Endothelial cell of umbilical vein (primary cell): Measurements from ENCODE around the gene ETNK1. TPM values are rescaled to one million over a fixed set of nuclear protein-coding genes. Genes with fewer than 3 reads are reported as not detected.
A peak's percentile ranks its signal among the peaks of the same experiment; 100 is the strongest.

Source experiments
- BruUV-seq: library from RNA; stranded (reverse); fragments of 400-500 nt; replicated peaks from 2 replicates; lab custom pipeline; 2021; lab: Mats Ljungman, UMichigan
- CTCF ChIA-PET: fragments of 300-600, 350-600 bp; sonication (Branson Sonifier 250); formaldehyde crosslinking; loops from one replicate; lab custom pipeline; 2021; ENCODE audit warnings: antibody characterized with exemption, inconsistent platforms; lab: Charles Lee
- POLR2A ChIA-PET: fragments of 300-600, 350-600 bp; sonication (Branson Sonifier 250); formaldehyde crosslinking; loops from one replicate; lab custom pipeline; 2021; ENCODE audit warnings: antibody characterized with exemption, inconsistent platforms; lab: Charles Lee
- DNase-seq: peaks from one replicate; pipeline ENCODE4 v3.0.0-alpha.2; 2011; ENCODE audit warnings: low read depth, low spot score
- FAIRE-seq: peaks from 2 replicates; lab custom pipeline; 2011; peaks lifted over from hg19 to GRCh38; lab: Jason Lieb, UNC
- H2AFZ ChIP-seq: 2 replicates; pipeline ENCODE4 v1.6.0; 2012; ENCODE audit warnings: low read depth, low read length, control low read depth, inconsistent platforms
- H3K27ac ChIP-seq: 2 replicates; pipeline ENCODE4 v1.5.1; 2011; ENCODE audit warnings: low read depth, mild to moderate bottlenecking, control low read depth, low read length, moderate library complexity; ENCODE audit not compliant: insufficient read depth
- H3K27me3 ChIP-seq, 2 experiments: 2 replicates each; pipeline versions ENCODE4 v1.6.0 to v1.6.1; 2011; ENCODE audit warnings: low read length in 2 of 2, mixed read lengths in 1 of 2; ENCODE audit not compliant: control insufficient read depth in 2 of 2, insufficient read depth in 2 of 2
- H3K36me3 ChIP-seq, 2 experiments: 2 replicates in 1 of 2; 3 replicates in 1 of 2; pipeline ENCODE4 v1.5.1; 2011; ENCODE audit warnings: low read length in 2 of 2, mild to moderate bottlenecking in 1 of 2, moderate library complexity in 1 of 2; ENCODE audit not compliant: control insufficient read depth in 2 of 2, insufficient read depth in 2 of 2; ENCODE audit errors: extremely low read depth in 1 of 2
- H3K4me1 ChIP-seq: 3 replicates; pipeline ENCODE4 v1.5.1; 2011; ENCODE audit warnings: mild to moderate bottlenecking, low read length; ENCODE audit not compliant: control insufficient read depth, insufficient read depth; ENCODE audit errors: extremely low read depth
- H3K4me2 ChIP-seq: 2 replicates; pipeline ENCODE4 v1.6.1; 2011; ENCODE audit warnings: low read length, control low read depth, mixed read lengths; ENCODE audit not compliant: insufficient read depth
- H3K4me3 ChIP-seq, 3 experiments: fragments of 200-600 bp in 1 of 3; sonication (generic), shearing (Covaris generic) in 1 of 3; replicated peaks in 1 of 3; 2 replicates each; pipeline ENCODE4 v1.5.1; 2011 to 2016; ENCODE audit warnings: control low read depth in 3 of 3, low read length in 3 of 3, mild to moderate bottlenecking in 2 of 3, inconsistent platforms in 1 of 3, low read depth in 1 of 3, moderate library complexity in 1 of 3; ENCODE audit not compliant: insufficient read depth in 1 of 3
- H3K79me2 ChIP-seq: 2 replicates; pipeline ENCODE4 v1.6.0; 2012; ENCODE audit warnings: low read length, inconsistent platforms; ENCODE audit not compliant: control insufficient read depth, insufficient read depth
- H3K9ac ChIP-seq: replicated peaks from 2 replicates; pipeline ENCODE3; 2011; ENCODE audit warnings: low read length, control low read depth; ENCODE audit not compliant: insufficient read depth; ENCODE audit errors: extremely low read depth
- H3K9me1 ChIP-seq: replicated peaks from 3 replicates; pipeline ENCODE4 v1.6.0; 2011; ENCODE audit warnings: mild to moderate bottlenecking, low read length; ENCODE audit not compliant: control insufficient read depth, insufficient read depth; ENCODE audit errors: extremely low read depth
- H3K9me3 ChIP-seq: replicated peaks from 2 replicates; pipeline ENCODE4 v1.5.1; 2012; ENCODE audit warnings: low read length, inconsistent platforms; ENCODE audit not compliant: control insufficient read depth, insufficient read depth
- H4K20me1 ChIP-seq: replicated peaks from 2 replicates; pipeline ENCODE3; 2011; ENCODE audit warnings: mild to moderate bottlenecking, low read length; ENCODE audit not compliant: control insufficient read depth, insufficient read depth; ENCODE audit errors: extremely low read depth
- EZH2 ChIP-seq: IDR thresholded peaks from 2 replicates; pipeline ENCODE4 v1.6.1; 2012; ENCODE audit warnings: borderline replicate concordance, low read depth, mild to moderate bottlenecking, moderate library complexity, low read length, inconsistent platforms; ENCODE audit not compliant: severe bottlenecking
- FOS ChIP-seq: IDR thresholded peaks from 2 replicates; pipeline ENCODE4 v1.6.1; 2011; ENCODE audit warnings: mild to moderate bottlenecking, low read length, moderate library complexity, borderline replicate concordance; ENCODE audit not compliant: insufficient read depth
- GATA2 ChIP-seq: IDR thresholded peaks from 2 replicates; pipeline ENCODE4 v1.7.0; 2011; ENCODE audit warnings: low read depth, mild to moderate bottlenecking, moderate library complexity, mixed read lengths, low read length; ENCODE audit not compliant: insufficient read length, insufficient read depth
- JUN ChIP-seq: IDR thresholded peaks from 2 replicates; pipeline ENCODE4 v1.6.1; 2011; ENCODE audit warnings: borderline replicate concordance, low read depth; ENCODE audit not compliant: insufficient read length, insufficient read depth
- MYC ChIP-seq: IDR thresholded peaks from one replicate; pipeline ENCODE4 v1.6.1; 2011; ENCODE audit warnings: mild to moderate bottlenecking, low read depth, low read length
- POLR2A ChIP-seq: IDR thresholded peaks from 2 replicates; pipeline ENCODE4 v1.6.1; 2012; ENCODE audit warnings: low read depth, mild to moderate bottlenecking, control low read depth, low read length
- POLR2AphosphoS5 ChIP-seq: IDR thresholded peaks from 2 replicates; pipeline ENCODE4 v1.6.1; 2012; ENCODE audit warnings: low read depth, mild to moderate bottlenecking, control low read depth, low read length, moderate library complexity; ENCODE audit not compliant: insufficient read depth
- dilution Hi-C: fragments of 300-500 bp; cut with MboI; formaldehyde crosslinking; loops from one replicate; pipeline ENCODE4 v1.15.0; 2019; ENCODE audit warnings: low sequenced_read_pairs; ENCODE audit not compliant: extremely low pct_ligation_motif_present
- intact Hi-C: fragments of 100-400 bp; cut with micrococcal nuclease; formaldehyde crosslinking; loops from one replicate; pipeline ENCODE4 v1.10.0; 2022
- polyA plus RNA-seq, 4 experiments: library from polyadenylated mRNA; depleted of rRNA in 3 of 4; stranded (reverse) in 3 of 4; unstranded in 1 of 4; fragments of >200 nt; gene quantifications; 2 replicates each; pipeline versions ENCODE4 v1.2.1 to v1.2.3, GENCODE V29; 2011 to 2012; ENCODE audit warnings: missing spikeins in 1 of 4
- total RNA-seq: library from RNA; stranded (reverse); gene quantifications from 2 replicates; pipeline ENCODE4 v1.2.3, GENCODE V29; 2021
- TF ChIP-seq, protein P1 (sequence below), 2 donors: IDR thresholded peaks; 1 replicate in 1 of 2; 2 replicates in 1 of 2; pipeline ENCODE4 v1.5.1; 2011; ENCODE audit warnings: low read length in 2 of 2, mild to moderate bottlenecking in 2 of 2, moderate library complexity in 2 of 2, control low read depth in 1 of 2, inconsistent platforms in 1 of 2, low read depth in 1 of 2; ENCODE audit not compliant: insufficient read depth in 1 of 2; ENCODE audit errors: extremely low read depth in 1 of 2
- TF ChIP-seq, protein P2 (sequence below): IDR thresholded peaks from 2 replicates; pipeline ENCODE4 v1.6.1; 2011; ENCODE audit not compliant: insufficient read depth, insufficient read length

Gene ETNK1
- total and polyA plus RNA-seq, 2 donors (not counting 3 experiments of a cell fraction or from before 2014, with no cell fraction given): 11.4 to 68.4 TPM

DNA sequence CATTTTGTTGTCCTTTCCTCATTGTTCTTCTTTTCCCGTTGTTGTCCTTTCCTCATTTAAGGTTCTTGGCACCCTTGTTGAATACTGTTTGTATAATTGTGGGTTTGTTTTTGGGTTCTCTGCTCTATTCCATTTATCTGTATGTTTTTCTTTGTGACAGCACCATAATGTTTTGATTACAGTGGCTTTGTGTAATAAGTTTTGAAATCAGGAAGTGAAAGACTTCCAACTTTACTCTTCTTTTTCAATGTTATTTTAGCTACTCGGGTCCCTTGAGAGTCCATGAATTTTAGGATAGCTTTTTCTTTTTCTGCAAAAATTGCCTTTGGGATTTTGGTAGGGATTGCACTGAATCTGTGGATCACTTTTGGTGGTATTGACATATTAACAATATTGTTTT lies 28.1 kb downstream of the ETNK1 start:
- ChIA-PET CTCF (no interaction called here), POLR2A (no interaction called here)
- H3K27me3 ChIP-seq: no peaks in the 10 kb centered on the region
- H3K4me2 ChIP-seq: peak overlapping the region; percentile 16
- H3K36me3 ChIP-seq: no peaks in the 10 kb centered on the region
- H3K4me3 ChIP-seq: no peak overlapping the region
- H4K20me1 ChIP-seq: no peaks in the 10 kb centered on the region
- no TSS peak for BruUV-seq
- TF ChIP-seq, protein P1, sequence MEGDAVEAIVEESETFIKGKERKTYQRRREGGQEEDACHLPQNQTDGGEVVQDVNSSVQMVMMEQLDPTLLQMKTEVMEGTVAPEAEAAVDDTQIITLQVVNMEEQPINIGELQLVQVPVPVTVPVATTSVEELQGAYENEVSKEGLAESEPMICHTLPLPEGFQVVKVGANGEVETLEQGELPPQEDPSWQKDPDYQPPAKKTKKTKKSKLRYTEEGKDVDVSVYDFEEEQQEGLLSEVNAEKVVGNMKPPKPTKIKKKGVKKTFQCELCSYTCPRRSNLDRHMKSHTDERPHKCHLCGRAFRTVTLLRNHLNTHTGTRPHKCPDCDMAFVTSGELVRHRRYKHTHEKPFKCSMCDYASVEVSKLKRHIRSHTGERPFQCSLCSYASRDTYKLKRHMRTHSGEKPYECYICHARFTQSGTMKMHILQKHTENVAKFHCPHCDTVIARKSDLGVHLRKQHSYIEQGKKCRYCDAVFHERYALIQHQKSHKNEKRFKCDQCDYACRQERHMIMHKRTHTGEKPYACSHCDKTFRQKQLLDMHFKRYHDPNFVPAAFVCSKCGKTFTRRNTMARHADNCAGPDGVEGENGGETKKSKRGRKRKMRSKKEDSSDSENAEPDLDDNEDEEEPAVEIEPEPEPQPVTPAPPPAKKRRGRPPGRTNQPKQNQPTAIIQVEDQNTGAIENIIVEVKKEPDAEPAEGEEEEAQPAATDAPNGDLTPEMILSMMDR (IDR thresholded peaks at IDR 0.05; ENCODE audit: extremely low read depth in 1 of 2, insufficient read depth in 1 of 2, low read depth in 1 of 2, low read length in 2 of 2): no peak
- TF ChIP-seq MYC (no peak), GATA2 (no peak), JUN (no peak), POLR2AphosphoS5 (no peak), FOS (no peak), EZH2 (no peak), POLR2A (no peak)
- TF ChIP-seq, protein P2, sequence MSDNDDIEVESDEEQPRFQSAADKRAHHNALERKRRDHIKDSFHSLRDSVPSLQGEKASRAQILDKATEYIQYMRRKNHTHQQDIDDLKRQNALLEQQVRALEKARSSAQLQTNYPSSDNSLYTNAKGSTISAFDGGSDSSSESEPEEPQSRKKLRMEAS: no peak
- FAIRE-seq (no peak), DNase-seq (peak; percentile 33)
- H3K27ac ChIP-seq: no peak overlapping the region
- H3K9me1 ChIP-seq: no peaks in the 10 kb centered on the region
- dilution Hi-C loops: no loop called here
- intact Hi-C loops: no loop called here
- no peaks in the 10 kb centered on the region for H3K9me3 ChIP-seq
- peaks cover 56% of the 10 kb centered on the region for H3K79me2 ChIP-seq
- no peak overlapping the region for H2AFZ ChIP-seq
- H3K9ac ChIP-seq: no peak overlapping the region
- peaks cover 17% of the 10 kb centered on the region for H3K4me1 ChIP-seq
